Activated CD4-positive, CD25-positive, alpha-beta regulatory T cell (primary cell): ENCODE measurements around the gene CBR3.

ENCODE experiments used
- DNase-seq, 4 experiments: peaks; one replicate each; lab custom pipeline; 2025; lab: John Stamatoyannopoulos, UW

Gene CBR3

DNA sequence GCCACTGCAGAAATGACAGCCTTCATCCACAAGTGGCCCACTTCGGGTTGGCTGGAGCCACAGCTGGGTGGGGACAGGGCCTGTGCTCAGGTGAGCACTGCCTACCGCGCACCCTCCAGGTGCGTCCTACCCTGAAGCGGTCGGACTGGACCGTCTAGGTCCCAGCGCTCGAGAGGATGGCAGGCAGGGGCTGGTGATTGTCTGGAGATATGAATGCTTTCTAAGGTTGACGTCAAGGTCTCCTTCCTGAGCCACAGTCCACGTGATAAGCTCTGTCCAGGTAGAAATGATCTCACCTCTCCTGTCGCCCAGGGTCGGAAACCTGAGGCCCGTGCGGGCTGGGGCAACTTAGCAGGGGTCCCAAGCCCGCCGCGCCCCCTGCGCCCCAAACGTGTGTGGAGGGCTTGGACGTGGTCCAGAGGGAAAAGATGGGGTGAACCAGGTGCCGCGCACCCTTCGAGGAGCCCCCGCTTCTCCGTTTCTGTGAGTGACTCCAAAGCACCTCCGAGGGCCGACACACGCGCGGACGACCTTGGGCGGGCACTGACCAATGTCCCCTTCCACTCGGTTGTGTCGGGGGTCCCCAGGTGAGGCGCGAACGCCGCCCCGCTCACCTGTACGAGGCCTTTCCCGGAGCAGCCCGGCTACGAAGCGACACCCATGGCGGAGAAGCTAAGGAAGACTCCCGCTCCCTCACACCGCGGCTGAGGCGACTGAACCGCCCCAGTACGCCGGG, 20.9 kb downstream of the CBR3 start:
- DNase-seq: peak in 1 of 4 experiments; percentile 18

DNA sequence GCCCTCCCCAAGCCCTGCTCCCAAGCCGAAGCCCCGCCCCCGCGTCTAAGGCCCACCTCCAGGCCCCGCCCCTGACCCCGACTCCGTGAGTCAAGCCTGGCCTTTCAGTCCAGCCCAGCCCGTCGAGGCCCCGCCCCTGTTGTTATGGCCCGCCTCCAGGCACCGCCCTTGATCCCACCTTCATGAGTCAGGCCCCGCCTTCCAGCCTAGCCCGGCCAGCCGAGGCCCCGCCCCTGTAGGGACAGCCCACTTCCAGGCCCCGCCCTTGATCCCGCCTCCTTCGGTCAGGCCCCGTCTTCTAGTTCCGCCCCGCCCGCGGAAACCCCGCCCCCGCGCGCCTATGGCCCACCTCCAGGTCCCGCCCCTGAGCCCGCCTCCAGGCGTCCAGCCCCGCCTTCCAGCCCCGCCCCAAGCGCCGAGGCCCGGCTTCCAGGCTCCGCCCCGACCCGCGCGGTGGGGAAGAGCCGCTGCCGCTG, 21.5 kb downstream of the CBR3 start:
- peak; percentile 100 for DNase-seq

DNA sequence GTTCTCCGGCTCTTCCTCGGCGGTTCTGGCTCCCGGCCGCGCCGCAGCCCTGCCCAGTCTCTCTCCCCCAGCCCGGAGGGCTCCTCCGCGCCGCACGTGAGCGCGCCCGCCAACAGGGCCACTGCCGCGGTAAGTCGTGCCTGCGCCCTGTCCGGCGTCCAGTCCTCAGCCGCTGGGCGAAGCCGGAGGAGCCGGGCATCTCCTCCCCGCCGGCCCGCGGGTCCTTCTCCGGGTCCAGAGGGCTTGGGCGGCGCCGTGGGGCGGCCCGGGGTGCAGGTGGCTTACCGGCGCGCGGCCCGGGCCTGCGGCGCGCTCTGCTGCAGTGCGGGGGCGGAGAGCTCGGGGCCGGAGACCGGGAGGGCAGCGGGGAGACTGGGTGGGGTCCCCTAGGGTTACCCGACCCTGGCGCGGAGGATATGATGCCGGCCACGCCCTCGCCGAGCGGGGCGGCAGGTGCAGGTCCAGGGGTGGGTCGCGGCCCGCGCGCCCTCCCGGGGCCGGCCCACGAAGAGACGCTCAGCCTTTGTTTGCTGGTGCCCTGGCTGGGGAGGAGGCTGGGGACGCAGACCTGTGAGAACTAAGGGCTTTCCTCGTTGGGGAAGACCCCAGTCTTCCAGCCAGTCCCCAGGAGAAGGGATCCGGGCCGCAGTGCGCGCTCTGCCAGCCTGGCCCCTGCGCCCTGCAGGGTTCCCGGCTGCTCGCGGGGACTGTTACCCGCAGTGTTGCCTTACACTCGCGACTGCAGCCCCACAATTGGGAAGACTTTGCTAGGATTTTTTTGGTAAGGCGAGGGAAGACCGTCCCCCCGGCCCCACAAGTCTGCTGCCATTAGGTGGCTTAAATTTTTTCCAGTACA, 22.2 kb downstream of the CBR3 start, which contains the start of gene DOP1B:
TSS of gene DOP1B (plus strand) at position 10 of the 856 bp plus-strand sequence. CDS start 7,910 bp downstream, outside the sequence.
- DNase-seq: peak in 2 of 4 experiments; percentile 39 to 50

DNA sequence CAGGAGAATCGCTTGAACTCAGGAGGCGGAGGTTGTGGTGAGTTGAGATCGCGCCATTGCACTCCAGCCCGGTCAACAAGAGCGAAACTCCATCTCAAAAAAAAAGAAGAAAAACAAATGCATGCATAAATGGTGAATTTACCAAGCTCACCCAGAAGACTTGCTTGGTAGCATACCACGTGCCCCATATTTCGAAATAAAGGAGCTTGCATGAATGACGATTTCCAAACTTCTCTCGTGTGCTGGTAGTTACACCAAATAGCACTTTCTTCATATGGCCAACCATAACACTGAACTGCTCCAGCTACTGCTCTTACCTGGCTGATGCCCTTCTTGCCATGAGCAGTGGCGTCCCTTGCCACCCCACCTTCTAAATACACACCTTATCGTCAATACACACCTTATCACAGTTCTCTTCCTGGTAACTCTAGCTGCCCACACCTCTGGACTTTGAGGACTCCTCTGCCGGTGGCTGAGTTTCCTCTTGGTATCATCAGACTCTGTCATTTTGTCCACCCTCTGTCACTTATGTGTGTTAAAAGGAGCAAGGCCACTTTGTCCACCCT, 24.6 kb downstream of the CBR3 start:
- no peak for DNase-seq

DNA sequence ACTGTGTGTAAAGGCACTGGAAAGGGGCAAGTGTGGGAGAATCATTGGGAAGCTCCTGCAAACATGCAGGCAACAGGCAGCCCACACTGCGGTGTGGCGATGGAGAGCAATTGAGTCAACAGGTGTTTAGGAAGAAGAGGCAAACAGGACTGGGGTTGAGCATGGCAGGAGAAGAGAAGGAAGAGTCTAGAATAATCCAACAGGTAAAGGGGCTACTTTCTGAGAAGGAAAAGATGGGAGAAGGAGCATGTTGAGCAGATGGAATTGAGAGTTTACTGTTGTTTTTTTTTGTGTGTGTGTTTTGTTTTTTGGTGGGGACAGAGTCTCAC, 25.9 kb downstream of the CBR3 start:
- no peak for DNase-seq

DNA sequence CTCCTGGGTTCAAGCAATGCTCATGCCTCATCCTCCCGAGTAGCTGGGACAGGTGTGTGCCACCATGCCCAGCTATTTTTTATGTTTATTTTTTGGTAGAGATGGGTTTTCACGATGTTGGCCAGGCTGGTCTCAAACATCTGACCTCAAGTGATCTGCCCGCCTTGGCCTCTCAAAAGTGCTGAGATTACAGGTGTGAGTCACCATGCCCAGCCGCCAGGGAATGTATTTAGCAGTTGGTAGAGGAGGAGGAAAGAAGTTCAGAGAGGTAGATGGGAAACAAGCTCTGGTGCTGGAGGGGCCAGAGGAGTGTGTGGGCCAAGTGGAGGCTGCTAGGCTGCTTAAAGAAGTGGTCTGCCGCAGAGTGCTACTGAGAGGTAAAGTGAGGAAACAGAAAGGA, 27.8 kb downstream of the CBR3 start:
- DNase-seq: no peak

DNA sequence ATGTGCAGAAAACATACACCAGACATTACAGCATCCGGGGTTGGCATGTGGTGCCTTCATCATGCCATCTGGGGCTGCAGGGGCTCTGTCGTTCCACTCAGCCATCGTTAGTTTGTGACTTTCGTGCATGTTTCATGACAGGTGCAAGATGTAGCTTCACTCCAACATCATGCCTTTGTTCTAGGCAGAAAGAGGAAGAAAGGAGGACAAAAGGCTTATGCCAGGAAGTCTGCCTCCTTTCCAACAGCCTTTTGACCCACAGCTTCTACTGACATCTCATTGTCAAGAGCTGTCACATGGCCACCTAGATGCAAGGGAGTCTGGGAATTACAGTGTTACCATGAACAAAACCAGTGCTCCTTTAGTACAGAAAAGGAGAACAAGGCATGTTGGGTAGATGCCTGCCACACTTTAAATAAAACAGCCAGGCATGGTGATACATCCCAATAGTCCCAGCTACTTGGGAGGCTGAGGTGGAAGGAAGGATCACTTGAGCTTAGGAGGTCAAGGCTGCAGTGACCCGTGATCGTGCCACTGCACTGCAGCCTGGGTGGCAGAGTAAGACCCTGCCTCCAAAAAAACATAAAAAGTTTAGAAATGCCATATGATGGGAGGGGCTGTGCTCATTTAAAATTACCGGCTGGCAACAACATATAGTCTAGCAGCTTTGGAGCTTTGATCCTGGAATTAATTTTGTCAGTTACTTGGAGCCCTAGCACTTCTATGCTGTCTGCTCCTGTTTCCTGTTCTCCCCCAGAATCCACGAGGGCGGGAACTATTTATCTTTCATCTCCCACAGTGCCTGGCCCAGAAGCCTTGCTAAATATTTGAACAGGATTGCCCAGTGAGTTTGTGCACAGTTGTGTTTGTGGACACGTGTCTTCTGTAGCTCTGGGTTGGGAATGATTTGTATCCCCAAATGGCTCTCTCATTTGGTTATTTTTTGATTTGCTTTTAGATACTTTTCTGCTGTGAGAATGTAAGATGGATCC, 29.2 kb downstream of the CBR3 start:
- DNase-seq: no peak

DNA sequence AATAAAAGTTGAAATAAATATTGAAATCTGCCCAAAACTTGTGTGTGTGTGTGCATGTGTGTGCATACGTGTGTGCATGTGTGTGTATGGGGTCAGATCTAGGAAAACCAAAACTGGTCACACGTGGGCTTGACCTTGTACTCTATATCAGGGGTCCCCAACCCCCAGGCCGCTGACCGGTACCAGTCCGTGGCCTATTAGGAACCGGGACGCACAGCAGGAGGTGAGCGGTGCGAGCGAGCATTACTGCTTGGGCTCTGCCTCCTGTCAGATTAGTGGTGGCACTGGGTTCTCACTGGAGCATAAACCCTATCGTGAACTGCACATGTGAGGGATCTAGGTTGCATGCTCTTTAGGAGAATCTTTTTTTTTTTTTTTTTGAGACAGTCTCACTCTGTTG, 30.5 kb downstream of the CBR3 start:
- no peak for DNase-seq

DNA sequence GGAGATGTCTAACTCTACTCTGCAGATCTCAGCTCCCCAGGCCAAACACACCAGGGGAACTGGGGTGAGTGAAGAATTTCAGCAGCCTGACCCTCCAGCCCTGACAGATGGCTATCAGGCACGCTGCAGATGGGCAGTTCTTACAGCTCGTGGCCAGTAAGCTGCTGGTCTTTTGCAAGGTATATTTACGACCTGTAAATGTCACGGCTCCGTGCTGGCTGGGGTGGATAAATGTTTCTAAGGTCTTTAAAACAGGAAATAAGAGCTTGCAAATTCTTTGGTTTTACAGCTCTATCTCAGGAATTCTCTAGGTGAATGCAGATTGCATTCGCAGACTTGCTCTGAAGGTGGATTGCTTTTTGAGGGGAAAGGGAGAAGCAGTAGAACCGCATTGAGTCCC, 31.8 kb downstream of the CBR3 start:
- DNase-seq: no peak

DNA sequence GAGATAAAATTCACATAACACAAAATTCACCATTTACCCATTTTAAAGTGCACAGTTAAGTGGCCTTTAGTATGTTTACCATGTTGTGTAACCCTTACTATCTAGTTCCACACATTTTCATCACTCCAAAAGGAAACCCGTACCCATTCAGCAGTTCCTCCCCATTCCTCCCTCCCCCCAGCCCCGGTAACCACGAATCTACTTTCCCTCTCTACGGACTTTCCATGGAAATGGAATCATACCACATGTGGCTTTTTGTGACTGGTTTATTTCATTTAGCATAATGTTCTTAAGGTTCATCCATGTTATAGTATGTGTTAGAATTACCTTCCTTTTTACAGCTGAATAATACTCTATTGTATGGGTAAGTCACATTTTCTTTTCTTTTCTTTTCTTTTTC, 32.7 kb downstream of the CBR3 start:
- DNase-seq: no peak

DNA sequence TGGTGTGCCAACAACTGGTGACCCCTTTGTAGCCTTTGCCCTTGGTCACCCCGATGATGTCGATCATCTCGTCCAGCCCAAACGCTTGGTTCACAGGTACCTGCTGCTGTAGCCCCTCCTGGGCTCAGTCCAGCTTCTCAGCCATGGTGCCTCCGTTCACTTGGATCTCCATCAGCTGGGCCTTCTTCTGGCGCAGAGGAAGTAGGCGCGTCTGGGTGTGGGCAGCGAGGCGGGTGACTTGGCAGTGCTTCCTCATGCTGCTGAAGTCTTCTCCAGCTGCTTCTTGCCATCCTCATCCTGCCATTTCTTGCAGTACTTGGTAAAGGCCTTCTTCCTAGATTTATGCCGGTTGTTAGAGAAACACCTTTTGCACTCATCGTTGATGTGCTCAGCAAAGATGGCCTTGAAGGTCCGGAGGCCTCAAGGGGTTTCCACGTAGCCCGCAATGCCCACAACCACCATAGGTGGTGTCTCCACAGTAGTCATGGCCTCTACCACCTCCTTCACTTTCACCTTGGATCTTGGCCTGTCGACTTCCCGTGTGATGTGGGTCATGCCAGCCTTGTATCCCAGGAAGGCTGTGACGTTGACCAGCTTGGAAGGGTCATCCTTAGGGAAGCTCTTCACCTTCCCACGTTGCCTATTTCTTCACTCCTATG, 34.7 kb downstream of the CBR3 start:
- no peak for DNase-seq

DNA sequence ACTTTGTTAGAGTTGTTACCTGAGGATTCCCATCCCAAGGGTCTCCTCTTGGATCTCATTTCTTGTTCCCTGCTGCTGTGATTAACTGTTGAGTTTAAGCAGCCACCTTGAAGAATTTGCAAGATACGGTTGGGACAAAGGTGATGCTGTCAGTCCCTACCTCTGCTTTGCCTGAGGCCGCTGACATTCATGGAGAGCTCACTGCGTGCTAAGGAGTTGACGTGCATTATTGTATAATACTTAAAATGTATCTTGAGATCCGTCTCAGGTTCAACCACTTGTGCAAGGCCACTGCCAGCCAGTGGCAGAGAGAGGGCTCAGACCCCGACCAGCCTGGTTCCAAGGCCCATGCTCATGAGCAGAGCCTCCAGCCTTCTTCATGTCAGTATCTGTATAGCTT, 35.9 kb downstream of the CBR3 start:
- no peak for DNase-seq

DNA sequence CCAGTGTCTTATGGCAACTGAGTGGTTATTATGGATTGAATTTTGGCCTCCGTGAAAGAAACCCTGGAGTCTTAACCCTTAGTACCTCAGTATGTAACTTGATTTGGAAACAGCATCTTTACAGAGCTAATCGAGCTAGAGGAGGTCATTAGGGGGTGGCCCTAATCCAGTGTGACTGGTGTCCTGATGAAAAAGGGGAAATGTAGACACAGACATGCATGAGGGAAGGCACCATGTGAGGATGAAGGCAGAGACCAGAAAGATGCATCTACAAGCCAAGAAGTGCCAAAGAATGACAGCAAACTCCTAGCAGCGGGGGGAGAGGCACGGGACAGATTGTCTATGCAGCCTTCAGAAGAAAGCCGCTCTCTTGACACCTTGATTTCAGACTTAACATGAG, 36.5 kb downstream of the CBR3 start:
- no peak for DNase-seq

DNA sequence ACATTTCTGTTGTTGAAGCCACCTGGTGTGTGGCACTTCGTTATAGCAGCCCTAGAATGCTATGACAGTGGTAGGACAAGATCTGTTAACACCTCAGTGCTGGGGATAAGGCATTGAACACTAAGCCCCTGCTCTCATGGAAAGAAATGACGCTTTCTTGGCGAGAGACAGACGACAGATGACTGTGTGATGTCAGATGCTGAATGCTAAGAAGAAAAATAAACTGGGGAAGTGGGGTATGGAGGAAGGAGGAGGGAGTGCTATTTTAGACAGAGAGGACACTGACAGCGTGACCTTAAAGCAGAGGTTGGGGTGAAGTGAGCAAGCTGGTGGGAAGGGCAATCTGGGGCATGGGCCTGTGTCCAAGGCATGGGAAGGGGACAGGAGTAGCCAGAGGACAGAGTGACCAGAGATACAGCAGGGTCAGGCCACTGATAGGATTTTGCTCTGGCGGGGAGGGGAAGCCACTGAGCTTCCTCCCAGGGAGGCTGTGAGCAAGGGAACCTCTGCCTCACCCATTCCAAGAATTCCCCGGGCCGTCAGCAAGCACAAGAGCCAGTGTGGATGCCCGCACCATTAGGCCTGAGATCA, 37.0 kb downstream of the CBR3 start:
- no peak for DNase-seq

DNA sequence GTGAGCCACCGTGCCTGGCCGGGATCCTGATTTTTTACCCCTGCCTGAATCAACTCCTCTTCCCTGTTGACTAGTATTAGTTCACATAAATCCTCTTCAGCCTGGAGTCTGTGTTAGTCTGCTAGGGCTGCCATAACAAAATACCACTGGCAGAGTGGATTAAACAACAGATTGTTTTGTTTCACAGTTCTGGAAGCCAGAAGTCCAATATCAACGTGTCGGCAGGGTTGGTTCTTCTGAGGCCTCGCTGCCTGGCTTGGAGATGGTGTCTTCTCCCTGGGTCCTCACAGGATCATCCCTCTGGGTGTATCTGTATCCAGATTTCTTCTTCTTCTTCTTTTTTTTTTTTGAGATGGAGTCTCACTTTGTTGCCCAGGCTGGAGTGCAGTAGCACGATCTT, 39.9 kb downstream of the CBR3 start:
- DNase-seq: no peak

DNA sequence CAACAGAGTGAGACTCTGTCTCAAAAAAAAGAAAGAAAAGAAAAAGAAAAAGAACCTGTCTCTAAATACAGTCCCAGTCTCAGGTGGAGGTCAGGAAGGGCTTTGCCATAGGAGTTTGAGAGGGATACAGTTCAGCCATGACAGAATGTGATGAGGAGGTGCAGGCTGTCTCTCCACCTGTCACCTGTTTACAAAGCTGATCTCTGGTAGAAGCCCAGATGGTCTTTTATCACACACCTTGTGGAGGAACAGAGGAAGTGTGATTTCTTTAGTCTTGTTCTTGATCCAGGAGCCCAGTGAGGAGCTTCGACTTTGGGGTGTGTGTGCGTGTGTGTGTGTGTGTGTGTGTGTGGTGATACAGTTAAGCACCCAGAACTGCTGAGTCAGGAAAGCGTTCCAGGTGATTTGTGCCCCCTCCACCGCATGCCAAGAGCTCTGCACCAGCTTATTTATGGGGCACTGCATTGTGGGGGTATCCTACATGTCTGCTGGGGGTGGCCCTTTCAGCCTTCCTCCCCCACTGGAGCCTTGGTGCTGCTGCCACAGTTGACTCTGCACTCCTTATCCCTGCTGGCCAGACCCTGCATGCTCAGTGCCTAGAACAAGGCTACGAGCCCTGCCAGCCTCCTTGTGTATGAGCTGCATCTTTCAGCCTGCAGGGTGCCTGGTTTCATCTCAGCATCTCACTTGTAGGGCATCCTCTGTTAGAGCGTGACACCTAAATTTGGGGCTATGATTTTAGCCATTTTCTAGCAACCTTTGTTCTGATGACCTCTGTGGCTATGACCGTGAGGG, 41.1 kb downstream of the CBR3 start:
- no peak for DNase-seq

DNA sequence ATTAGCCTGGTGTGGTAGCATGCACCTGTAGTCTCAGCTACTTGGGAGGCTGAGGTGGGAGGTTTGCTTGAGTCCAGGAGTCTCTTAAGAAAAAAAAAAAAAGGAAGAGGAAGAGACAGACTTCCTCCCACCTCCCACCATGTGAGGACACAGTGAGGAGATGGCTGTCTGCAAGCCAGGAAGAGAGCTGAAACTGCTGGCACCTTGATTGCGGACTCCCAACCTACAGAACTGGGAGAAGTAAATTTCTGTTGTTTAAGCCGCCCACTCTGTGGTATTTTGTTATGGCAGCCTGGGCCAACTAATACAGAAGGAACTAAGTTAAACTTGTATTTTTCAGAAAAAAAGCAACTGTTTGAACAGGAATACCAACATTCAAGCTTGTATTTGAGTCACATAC, 43.5 kb downstream of the CBR3 start:
- no peak for DNase-seq

DNA sequence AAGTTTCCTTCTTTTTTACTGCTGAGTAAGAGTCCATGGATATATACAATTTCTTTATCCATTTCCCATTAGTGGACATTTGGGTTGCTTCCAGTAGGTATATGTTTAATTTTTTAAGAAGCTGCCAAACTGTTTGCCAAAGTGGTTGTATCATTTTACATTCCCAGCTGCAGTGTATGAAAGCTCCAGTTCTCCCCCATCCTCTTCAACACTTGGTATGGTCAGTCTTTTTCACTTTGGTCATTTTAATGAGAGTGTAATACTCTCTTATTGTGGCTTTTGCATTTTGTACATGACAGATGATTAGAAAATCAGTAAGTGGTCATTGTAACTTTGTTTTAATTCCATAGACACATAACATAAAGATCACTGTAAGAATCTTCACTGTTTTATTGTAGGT, 44.3 kb downstream of the CBR3 start:
- DNase-seq: no peak

DNA sequence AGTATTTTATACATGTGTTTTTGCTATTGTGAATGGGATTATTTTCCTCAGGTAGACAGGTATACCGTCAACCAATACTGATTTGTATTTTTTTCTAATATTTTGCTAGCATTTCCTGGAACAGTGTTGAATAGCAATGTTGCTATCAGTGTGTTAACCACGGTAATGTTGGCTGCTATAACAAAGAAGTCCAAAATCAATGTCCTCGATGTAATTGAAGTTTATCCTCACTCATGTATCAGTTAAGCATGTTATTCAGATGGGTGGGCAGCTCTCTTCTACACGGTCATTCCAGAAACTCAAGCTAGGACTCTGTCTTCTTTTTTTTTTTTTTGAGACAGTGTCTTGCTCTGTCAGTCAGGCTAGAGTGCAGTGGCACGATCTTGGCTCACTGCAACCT, 46.1 kb downstream of the CBR3 start:
- DNase-seq: no peak
